Kidney (tissue), 14 donors: ENCODE data around the gene BLCAP. TPM values are rescaled to one million over a fixed set of nuclear protein-coding genes. Genes with fewer than 3 reads are reported as not detected.
A peak's percentile ranks its signal among the peaks of the same experiment; 100 is the strongest.

Experiments used
- DNase-seq, 5 donors: peaks; one replicate each; pipeline ENCODE4 v3.0.0-alpha.2; 2013 to 2020
- FAIRE-seq: peaks from 2 replicates; lab custom pipeline; 2012; peaks lifted over from hg19 to GRCh38; lab: Jason Lieb, UNC
- H3K27ac ChIP-seq, 2 donors: one replicate each; pipeline ENCODE4 v1.7.0; 2013; ENCODE audit warnings: low read depth in 2 of 2, low read length in 2 of 2, inconsistent platforms in 1 of 2
- H3K27me3 ChIP-seq: one replicate; pipeline ENCODE4 v1.7.1; 2013; ENCODE audit warnings: low read length, inconsistent platforms; ENCODE audit not compliant: control insufficient read depth, insufficient read depth
- H3K36me3 ChIP-seq, 3 donors: one replicate each; pipeline versions ENCODE4 v1.7.0 to v1.7.1; 2013; ENCODE audit warnings: low read length in 3 of 3, control low read depth in 1 of 3, inconsistent platforms in 1 of 3; ENCODE audit not compliant: insufficient read depth in 3 of 3, control insufficient read depth in 2 of 3
- H3K4me1 ChIP-seq, 3 donors: one replicate each; pipeline versions ENCODE4 v1.7.0 to v1.7.1; 2013; ENCODE audit warnings: low read length in 3 of 3, inconsistent platforms in 1 of 3, low read depth in 1 of 3; ENCODE audit not compliant: control insufficient read depth in 2 of 3, insufficient read depth in 2 of 3
- H3K4me3 ChIP-seq, 3 donors: one replicate each; pipeline versions ENCODE4 v1.7.0 to v1.8.1; 2013; ENCODE audit warnings: low read length in 3 of 3, control low read depth in 1 of 3, inconsistent platforms in 1 of 3
- H3K9ac ChIP-seq, 3 donors: one replicate each; pipeline versions ENCODE4 v1.7.0 to v1.7.1; 2013; ENCODE audit warnings: low read length in 3 of 3, control low read depth in 1 of 3, inconsistent platforms in 1 of 3
- H3K9me3 ChIP-seq, 3 donors: one replicate each; pipeline versions ENCODE4 v1.7.0 to v1.7.1; 2013; ENCODE audit warnings: low read length in 3 of 3, control low read depth in 1 of 3, inconsistent platforms in 1 of 3; ENCODE audit not compliant: control insufficient read depth in 2 of 3, insufficient read depth in 1 of 3
- CTCF ChIP-seq: IDR thresholded peaks from 3 replicates; pipeline ENCODE4 v1.5.1; 2012; ENCODE audit warnings: mild to moderate bottlenecking, moderate library complexity, borderline replicate concordance; ENCODE audit not compliant: insufficient read depth; ENCODE audit errors: extremely low read depth
- intact Hi-C: fragments of 100-400 bp; cut with DNase I; formaldehyde crosslinking; loops from one replicate; pipeline ENCODE4 v1.11.1; 2022
- polyA plus RNA-seq: library from polyadenylated mRNA; stranded (reverse); fragments of 350-450 nt; fragmentation: Illumina TruSeq; extraction: RNeasy Lipid Tissue Mini Kit (QIAGEN cat#74804); gene quantifications from one replicate; pipeline ENCODE4 v1.2.3, GENCODE V29; 2014; ENCODE audit warnings: low read depth, low replicate concordance; ENCODE audit not compliant: insufficient read depth
- total RNA-seq: library from RNA; stranded (reverse); fragmentation: NEBNext Ultra II Directional; extraction: Animal tissue kit (Norgen Biotek cat#: 25700); gene quantifications from one replicate; pipeline ENCODE4 v1.2.1, GENCODE V29; 2021
- donor health status: control.
- donor health status: control.
- donor health status: control.
- donor health status: control.
- donor health status: control.
- donor health status: DM: yes; HTN: yes; CAD: no.
- donor health status: Normal renal cell carcinoma (clear cell type).

BLCAP gene
- total and polyA plus RNA-seq, 2 donors from 2014 or later = 76.1 to 106 TPM

- H3K36me3 ChIP-seq = no peaks in the 10 kb centered on the region
- peak in 2 of 5 donors; percentile 20 to 26 for DNase-seq
- H3K27ac ChIP-seq = no peak overlapping the region
- no peak overlapping the region for H3K9ac ChIP-seq
- FAIRE-seq = no peak
- no peaks in the 10 kb centered on the region for H3K9me3 ChIP-seq
- intact Hi-C loops = no loop called here
- H3K4me1 ChIP-seq = no peaks in the 10 kb centered on the region
- no peak overlapping the region for H3K4me3 ChIP-seq
- TF ChIP-seq CTCF = no peak
- no peaks in the 10 kb centered on the region for H3K27me3 ChIP-seq
Observed at GRCh38 chr20:37575884-37576283, 48.2 kb upstream of the BLCAP start.

- no peak for FAIRE-seq
- TF ChIP-seq CTCF = no peak
- Histone ChIP-seq H3K4me3 (no peak overlapping the region), H3K4me1 (no peaks in the 10 kb centered on the region), H3K9ac (no peak overlapping the region), H3K9me3 (no peaks in the 10 kb centered on the region), H3K36me3 (no peaks in the 10 kb centered on the region), H3K27ac (no peak overlapping the region), H3K27me3 (no peaks in the 10 kb centered on the region)
- DNase-seq = peak in 1 of 5 donors; percentile 25
- intact Hi-C loops = no loop called here
Observed at GRCh38 chr20:37574199-37574890, 46.7 kb upstream of the BLCAP start.

- Histone ChIP-seq H3K27me3 (no peaks in the 10 kb centered on the region), H3K4me3 (no peak overlapping the region), H3K9ac (no peak overlapping the region), H3K27ac (no peak overlapping the region), H3K9me3 (no peaks in the 10 kb centered on the region), H3K36me3 (no peaks in the 10 kb centered on the region), H3K4me1 (no peaks in the 10 kb centered on the region)
- TF ChIP-seq CTCF = no peak
- DNase-seq = peak in 1 of 5 donors; percentile 11
- FAIRE-seq = no peak
- intact Hi-C loops = no loop called here
Observed at GRCh38 chr20:37573626-37574198, 46.0 kb upstream of the BLCAP start.
